K562 (cell line): Measurements from ENCODE around the gene ZDHHC1. TPM values are rescaled to one million over a fixed set of nuclear protein-coding genes. Genes with fewer than 3 reads are reported as not detected.
A peak's percentile ranks its signal among the peaks of the same experiment; 100 is the strongest.

ENCODE experiments used
- ATAC-seq: fragments of 200-7000 bp; cut with Tn5 transposase; 3 replicates; pipeline ENCODE4 v1.9.1; 2020; ENCODE audit warnings: moderate library complexity
- BruUV-seq: library from RNA; stranded (reverse); fragments of 400-500 nt; replicated peaks from 2 replicates; lab custom pipeline; 2021; lab: Mats Ljungman, UMichigan
- CTCF ChIA-PET: fragments of 300-600 bp; formaldehyde crosslinking; extraction: SDS; loops from one replicate; lab custom pipeline; 2021; ENCODE audit warnings: low intra/inter-chr PET ratio; lab: Yijun Ruan, JAX
- POLR2A ChIA-PET: fragments of 300-600, 350-650 bp; sonication (Branson Sonifier 250); formaldehyde crosslinking; extraction: SDS; loops from one replicate; lab custom pipeline; 2021; ENCODE audit warnings: antibody characterized with exemption, inconsistent platforms; lab: Yijun Ruan, JAX
- DNase-seq, 4 experiments: peaks; one replicate each; pipeline versions ENCODE4 v3.0.0 to v3.0.0-alpha.2; 2011 to 2018; ENCODE audit warnings: low spot score in 3 of 4, mixed read lengths in 3 of 4; ENCODE audit errors: extremely low read depth in 1 of 4
- FAIRE-seq: peaks from 2 replicates; lab custom pipeline; 2011; peaks lifted over from hg19 to GRCh38; lab: Jason Lieb, UNC
- H2AFZ ChIP-seq: 2 replicates; pipeline ENCODE4 v1.6.0; 2011; ENCODE audit warnings: low read depth, low read length, control low read depth, inconsistent platforms
- H3K27ac ChIP-seq: fragments of 200-600 bp; 3 replicates; pipeline ENCODE4 v1.8.0; 2011; ENCODE audit warnings: low read depth, mild to moderate bottlenecking, control low read depth, inconsistent platforms, low read length, moderate library complexity, mixed read lengths; ENCODE audit errors: extremely low read depth
- H3K27me3 ChIP-seq, 2 experiments: fragments of 300-600 bp in 1 of 2; 2 replicates in 1 of 2; 3 replicates in 1 of 2; pipeline versions ENCODE4 v1.6.0 to v1.8.0; 2011; ENCODE audit warnings: inconsistent platforms in 2 of 2, low read length in 2 of 2, mild to moderate bottlenecking in 1 of 2, mixed read lengths in 1 of 2, moderate library complexity in 1 of 2; ENCODE audit not compliant: control insufficient read depth in 2 of 2, insufficient read depth in 2 of 2
- H3K36me3 ChIP-seq: fragments of 300-600 bp; 3 replicates; pipeline ENCODE4 v1.8.0; 2011; ENCODE audit warnings: mild to moderate bottlenecking, low read length, inconsistent platforms; ENCODE audit not compliant: control insufficient read depth, insufficient read depth
- H3K4me1 ChIP-seq, 2 experiments: fragments of 200-600 bp in 1 of 2; replicated peaks in 1 of 2; 2 replicates in 1 of 2; 3 replicates in 1 of 2; pipeline versions ENCODE4 v1.5.1 to v1.8.0; 2011; ENCODE audit warnings: inconsistent platforms in 2 of 2, low read length in 2 of 2, mild to moderate bottlenecking in 1 of 2, mixed read lengths in 1 of 2, moderate library complexity in 1 of 2; ENCODE audit not compliant: control insufficient read depth in 2 of 2, insufficient read depth in 2 of 2
- H3K4me2 ChIP-seq: 2 replicates; pipeline ENCODE4 v1.6.1; 2011; ENCODE audit warnings: low read length, control low read depth, inconsistent platforms, mixed read lengths; ENCODE audit not compliant: insufficient read depth
- H3K4me3 ChIP-seq: fragments of 200-600 bp; sonication (generic), shearing (Covaris generic); 2 replicates; pipeline ENCODE4 v1.5.1; 2016; ENCODE audit warnings: control low read depth, inconsistent platforms
- H3K79me2 ChIP-seq: fragments of 200-600 bp; 3 replicates; pipeline ENCODE4 v1.8.0; 2011; ENCODE audit warnings: low read length, inconsistent platforms; ENCODE audit not compliant: control insufficient read depth, insufficient read depth
- H3K9ac ChIP-seq, 2 experiments: 2 replicates each; pipeline versions ENCODE4 v1.6.0 to v1.6.1; 2011; ENCODE audit warnings: low read depth in 2 of 2, low read length in 2 of 2, control low read depth in 1 of 2, inconsistent platforms in 1 of 2, mild to moderate bottlenecking in 1 of 2, mixed read lengths in 1 of 2; ENCODE audit not compliant: insufficient read depth in 1 of 2
- H3K9me1 ChIP-seq: one replicate; pipeline ENCODE4 v1.6.0; 2011; ENCODE audit warnings: inconsistent platforms, mild to moderate bottlenecking, low read length, moderate library complexity; ENCODE audit not compliant: control insufficient read depth, insufficient read depth
- H3K9me3 ChIP-seq: replicated peaks from 2 replicates; pipeline ENCODE4 v1.5.1; 2011; ENCODE audit warnings: low read depth, low read length, inconsistent platforms; ENCODE audit not compliant: control insufficient read depth, insufficient read depth
- H4K20me1 ChIP-seq: replicated peaks from 2 replicates; pipeline ENCODE4 v1.6.1; 2011; ENCODE audit warnings: low read length, inconsistent platforms, mixed read lengths; ENCODE audit not compliant: control insufficient read depth, insufficient read depth
- CEBPG ChIP-seq, 3 experiments: fragments of 200-800 bp in 1 of 3; sonication (Bioruptor generic) in 1 of 3; sonication (generic) in 1 of 3; formaldehyde crosslinking in 1 of 3; IDR thresholded peaks in 2 of 3; conservative IDR thresholded peaks in 1 of 3; 2 replicates each; pipeline versions ENCODE4 v1.6.1 to v1.8.0; 2016 to 2022; ENCODE audit warnings: missing compliant biosample characterization in 2 of 3, missing genetic modification characterization in 2 of 3, mild to moderate bottlenecking in 1 of 3, missing genetic modification reagents in 1 of 3
- KLF13 ChIP-seq: fragments of 450-650 bp; IDR thresholded peaks from 2 replicates; pipeline ENCODE4 v1.6.1; 2016; ENCODE audit warnings: missing genetic modification characterization, low read depth, mild to moderate bottlenecking, missing compliant biosample characterization, moderate library complexity, borderline replicate concordance
- RHOXF2B ChIP-seq: fragments of 250-450 bp; sonication (Bioruptor Pico); conservative IDR thresholded peaks from 2 replicates; pipeline ENCODE4 v1.5.1; 2021
- ZNF586 ChIP-seq: fragments of 450-650 bp; formaldehyde crosslinking; conservative IDR thresholded peaks from 2 replicates; pipeline ENCODE4 v1.4.0; 2020; ENCODE audit warnings: mild to moderate bottlenecking, moderate library complexity
- WGBS: fragments of 100-300 bp; shearing (Covaris generic); methylation state at CpG from one replicate; pipeline ENCODE4 v1.1.6; 2016; ENCODE audit warnings: low coverage, mixed read lengths; ENCODE audit not compliant: insufficient coverage; ENCODE audit errors: missing lambda C conversion rate; 5-methylcytosine and 5-hydroxymethylcytosine counted together
- in situ Hi-C: fragments of 300-500 bp; cut with MboI; formaldehyde crosslinking; loops from 4 replicates; pipeline ENCODE4 v1.15.0; 2018; ENCODE audit warnings: inconsistent platforms, mixed read lengths
- intact Hi-C: fragments of 100-400 bp; cut with micrococcal nuclease; formaldehyde crosslinking; loops from 2 replicates; pipeline ENCODE4 v1.14.2; 2022
- polyA plus RNA-seq, 8 experiments: library from polyadenylated mRNA; depleted of rRNA in 4 of 8; stranded (reverse) in 5 of 8; unstranded in 3 of 8; fragments of >200 nt; fragmentation: Nextera tagmentation in 2 of 8; fragmentation: Illumina TruSeq in 1 of 8; extraction: Ambion mirVana in 2 of 8; extraction: Trizol in 1 of 8; gene quantifications; 2 replicates each; pipeline versions ENCODE4 v1.2.1 to v1.2.3, GENCODE V29; 2011 to 2014; ENCODE audit warnings: inconsistent platforms in 1 of 8, missing spikeins in 1 of 8
- total RNA-seq, 7 experiments: library from RNA; depleted of rRNA in 6 of 7; stranded (reverse); fragments of >200 nt in 6 of 7; fragmentation: Illumina TruSeq in 2 of 7; extraction: Trizol in 2 of 7; gene quantifications; 2 replicates each; pipeline versions ENCODE4 v1.2.1 to v1.2.3, GENCODE V29; 2011 to 2021; ENCODE audit warnings: low replicate concordance in 1 of 7
- TF ChIP-seq, protein P1 (sequence below), 2 experiments: IDR thresholded peaks in 1 of 2; conservative IDR thresholded peaks in 1 of 2; 2 replicates each; pipeline ENCODE4 v1.6.1; 2016; ENCODE audit warnings: low read depth in 2 of 2, mild to moderate bottlenecking in 1 of 2, missing compliant biosample characterization in 1 of 2, missing genetic modification characterization in 1 of 2, moderate library complexity in 1 of 2
- TF ChIP-seq, protein P2 (sequence below): fragments of 450-650 bp; IDR thresholded peaks from 2 replicates; pipeline ENCODE4 v1.6.1; 2018; ENCODE audit warnings: mild to moderate bottlenecking, low read depth; ENCODE audit not compliant: partially characterized antibody

ZDHHC1 gene
- total and polyA plus RNA-seq, 9 of the 15 experiments (the other 6 are each of a cell fraction or from before 2014, with no cell fraction given) = 0.06 to 0.77 (median 0.25) TPM; not detected in 4

DNA sequence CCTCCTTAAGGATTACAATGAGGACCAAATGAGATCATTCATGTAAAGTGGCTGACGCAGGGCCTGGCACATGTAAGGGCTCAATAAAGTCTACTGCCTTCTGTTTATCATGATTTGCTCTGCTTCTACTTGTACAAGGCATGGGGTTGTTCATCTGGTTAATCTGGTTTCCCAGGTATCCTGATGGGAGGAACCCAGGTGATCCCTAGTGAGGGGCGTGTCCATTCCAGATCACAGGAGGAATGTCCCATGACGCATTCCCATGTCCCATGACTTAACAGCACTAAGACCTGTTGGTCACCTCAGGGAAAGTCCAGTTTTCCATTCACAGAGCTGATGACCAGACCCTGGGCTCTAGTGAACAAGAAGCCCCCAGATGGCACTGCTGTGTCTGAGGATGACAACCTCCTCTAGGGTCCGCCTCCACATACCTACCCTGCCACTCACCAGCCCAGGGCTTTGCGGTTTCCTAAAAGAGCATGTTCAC, 11.5 kb downstream of the ZDHHC1 start:
- H2AFZ ChIP-seq = no peak overlapping the region
- POLR2A ChIA-PET = interaction anchor here (0.6 to 0.8 kb wide), 2 partner anchors 8 to 1708 kb away, joined by 3 read pairs; no protein-coding TSS in a partner anchor

More for the DNA sequence above, 11.5 kb downstream of the ZDHHC1 start:
- 0 out of 2 replicates have a peak, but pooled peaks cover 4% of the 10 kb centered on the region for H4K20me1 ChIP-seq
- no peaks in the 10 kb centered on the region for H3K9me1 ChIP-seq
- 0 out of 4 replicates have a peak overlapping the region, but pooled peaks of 1 of the 2 experiments have one; percentile 20 for H3K9ac ChIP-seq
- H3K36me3 ChIP-seq = no peaks in the 10 kb centered on the region
- no peaks in the 10 kb centered on the region for H3K9me3 ChIP-seq
- no peak overlapping the region for H3K27ac ChIP-seq
- FAIRE-seq (no peak), DNase-seq (no peak), ATAC-seq (no peak)
- CTCF ChIA-PET = no interaction called here
- H3K79me2 ChIP-seq = no peaks in the 10 kb centered on the region
- no peak overlapping the region for H3K4me3 ChIP-seq
- in situ Hi-C loops (loop anchor here (25.0 kb wide), 1 partner anchor 442 kb away; the partner anchor contains the start of gene CES3), intact Hi-C loops (loop anchor here (10.0 kb wide), 1 partner anchor 390 kb away; no protein-coding TSS in a partner anchor)
- H3K4me2 ChIP-seq = no peak overlapping the region
- H3K4me1 ChIP-seq = peaks cover 0 to 20% of the 10 kb centered on the region in 2 experiments; a peak in 2 of 5 replicates
- no TSS peak for BruUV-seq
- peaks cover 16 to 54% of the 10 kb centered on the region in 2 experiments for H3K27me3 ChIP-seq
- WGBS = 43% methylated on average over 5 of the region's 5 CpGs
- TF ChIP-seq, protein P1, sequence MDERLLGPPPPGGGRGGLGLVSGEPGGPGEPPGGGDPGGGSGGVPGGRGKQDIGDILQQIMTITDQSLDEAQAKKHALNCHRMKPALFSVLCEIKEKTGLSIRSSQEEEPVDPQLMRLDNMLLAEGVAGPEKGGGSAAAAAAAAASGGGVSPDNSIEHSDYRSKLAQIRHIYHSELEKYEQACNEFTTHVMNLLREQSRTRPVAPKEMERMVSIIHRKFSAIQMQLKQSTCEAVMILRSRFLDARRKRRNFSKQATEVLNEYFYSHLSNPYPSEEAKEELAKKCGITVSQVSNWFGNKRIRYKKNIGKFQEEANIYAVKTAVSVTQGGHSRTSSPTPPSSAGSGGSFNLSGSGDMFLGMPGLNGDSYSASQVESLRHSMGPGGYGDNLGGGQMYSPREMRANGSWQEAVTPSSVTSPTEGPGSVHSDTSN (CRISPR knock-in tag; IDR thresholded peaks at IDR 0.05; ENCODE audit: low read depth) = no peak
- TF ChIP-seq, protein P1 (tag; conservative IDR thresholded peaks at IDR 0.05; ENCODE audit: low read depth) = no peak
- no peak for TF ChIP-seq ZNF586 (CRISPR knock-in tag)
- no peak for TF ChIP-seq RHOXF2B (CRISPR knock-in tag)
- TF ChIP-seq CEBPG (CRISPR knock-in tag; IDR thresholded peaks at IDR 0.05) = no peak
- no peak for TF ChIP-seq CEBPG (tag; conservative IDR thresholded peaks at IDR 0.05 in 1 of 2, IDR thresholded peaks at IDR 0.05 in 1 of 2)
- no peak for TF ChIP-seq KLF13 (tag)
- TF ChIP-seq, protein P2, sequence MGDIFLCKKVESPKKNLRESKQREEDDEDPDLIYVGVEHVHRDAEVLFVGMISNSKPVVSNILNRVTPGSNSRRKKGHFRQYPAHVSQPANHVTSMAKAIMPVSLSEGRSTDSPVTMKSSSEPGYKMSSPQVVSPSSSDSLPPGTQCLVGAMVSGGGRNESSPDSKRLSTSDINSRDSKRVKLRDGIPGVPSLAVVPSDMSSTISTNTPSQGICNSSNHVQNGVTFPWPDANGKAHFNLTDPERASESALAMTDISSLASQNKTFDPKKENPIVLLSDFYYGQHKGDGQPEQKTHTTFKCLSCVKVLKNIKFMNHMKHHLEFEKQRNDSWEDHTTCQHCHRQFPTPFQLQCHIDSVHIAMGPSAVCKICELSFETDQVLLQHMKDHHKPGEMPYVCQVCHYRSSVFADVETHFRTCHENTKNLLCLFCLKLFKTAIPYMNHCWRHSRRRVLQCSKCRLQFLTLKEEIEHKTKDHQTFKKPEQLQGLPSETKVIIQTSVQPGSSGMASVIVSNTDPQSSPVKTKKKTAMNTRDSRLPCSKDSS = no peak
